HCT116 (cell line): Measurements from ENCODE around the gene SLC2A5. TPM values are rescaled to one million over a fixed set of nuclear protein-coding genes. Genes with fewer than 3 reads are reported as not detected.

Experiments
- ATAC-seq: fragments of 200-7000 bp; cut with Tn5 transposase; 2 replicates; pipeline ENCODE4 v1.9.1; 2020; ENCODE audit warnings: mild to moderate bottlenecking, moderate library complexity
- BruUV-seq: library from RNA; stranded (reverse); fragments of 400-500 nt; replicated peaks from 2 replicates; lab custom pipeline; 2021; lab: Mats Ljungman, UMichigan
- CTCF ChIA-PET: fragments of 300-600 bp; sonication (Branson Sonifier 250); formaldehyde crosslinking; loops from one replicate; lab custom pipeline; 2021; ENCODE audit warnings: antibody characterized with exemption; lab: Charles Lee
- POLR2A ChIA-PET: fragments of 300-600, 350-600 bp; sonication (Branson Sonifier 250); formaldehyde crosslinking; loops from one replicate; lab custom pipeline; 2021; ENCODE audit warnings: antibody characterized with exemption; lab: Charles Lee
- RAD21 ChIA-PET, 2 experiments: fragments of 300-600 bp; sonication (Branson Sonifier 250); formaldehyde crosslinking; loops; one replicate each; lab custom pipeline; 2023; ENCODE audit warnings: low total read pairs in 2 of 2; ENCODE audit not compliant: uncharacterized antibody in 2 of 2, unreplicated experiment in 2 of 2, low non-redundant PET in 1 of 2; lab: Charles Lee
- DNase-seq: peaks from one replicate; pipeline ENCODE4 v3.0.0-alpha.2; 2010; ENCODE audit warnings: low read depth, low spot score
- H2AFZ ChIP-seq: fragments of 200-600 bp; shearing (Covaris generic), sonication (generic); 2 replicates; pipeline ENCODE4 v1.6.1; 2017; ENCODE audit warnings: low read depth, mixed run types, mixed read lengths, antibody characterized with exemption, low read length; ENCODE audit not compliant: poor library complexity, severe bottlenecking
- H3K27ac ChIP-seq: 2 replicates; pipeline ENCODE4 v1.5.1; 2012; ENCODE audit warnings: low read depth, low read length
- H3K27me3 ChIP-seq: fragments of 200-600 bp; sonication (generic); 2 replicates; pipeline ENCODE4 v1.6.1; 2016; ENCODE audit warnings: mixed run types, low read length, mixed read lengths; ENCODE audit not compliant: insufficient read depth
- H3K36me3 ChIP-seq, 2 experiments: fragments of 200-500 bp in 1 of 2; fragments of 200-600 bp in 1 of 2; sonication (Bioruptor generic) in 1 of 2; sonication (generic) in 1 of 2; 2 replicates each; pipeline versions ENCODE4 v1.5.1 to v1.6.1; 2014 to 2016; ENCODE audit warnings: low read length in 2 of 2, inconsistent platforms in 1 of 2, mixed read lengths in 1 of 2, mixed run types in 1 of 2; ENCODE audit not compliant: insufficient read depth in 2 of 2, control insufficient read depth in 1 of 2
- H3K4me1 ChIP-seq, 2 experiments: fragments of 200-600 bp in 1 of 2; sonication (generic) in 1 of 2; 2 replicates each; pipeline versions ENCODE4 v1.5.1 to v1.6.1; 2012 to 2017; ENCODE audit warnings: low read length in 2 of 2, inconsistent platforms in 1 of 2, mild to moderate bottlenecking in 1 of 2, mixed read lengths in 1 of 2, mixed run types in 1 of 2, moderate library complexity in 1 of 2; ENCODE audit not compliant: insufficient read depth in 2 of 2, control insufficient read depth in 1 of 2
- H3K4me2 ChIP-seq: fragments of 200-600 bp; sonication (generic); 2 replicates; pipeline ENCODE4 v1.6.1; 2017; ENCODE audit warnings: mixed run types, low read length, mixed read lengths
- H3K4me3 ChIP-seq, 2 experiments: fragments of 200-600 bp in 1 of 2; sonication (generic) in 1 of 2; replicated peaks in 1 of 2; 2 replicates each; pipeline ENCODE4 v1.5.1; 2011 to 2016; ENCODE audit warnings: low read length in 2 of 2, control low read depth in 1 of 2, low read depth in 1 of 2, mild to moderate bottlenecking in 1 of 2, mixed read lengths in 1 of 2, mixed run types in 1 of 2
- H3K79me2 ChIP-seq: fragments of 200-600 bp; sonication (generic); 2 replicates; pipeline ENCODE4 v1.6.1; 2017; ENCODE audit warnings: mild to moderate bottlenecking, mixed run types, low read length, moderate library complexity, mixed read lengths; ENCODE audit not compliant: insufficient read depth
- H3K9ac ChIP-seq: fragments of 200-600 bp; sonication (generic); 2 replicates; pipeline ENCODE4 v1.6.1; 2016; ENCODE audit warnings: low read length, mixed read lengths
- H3K9me2 ChIP-seq: fragments of 200-600 bp; sonication (generic), shearing (Covaris generic); 2 replicates; pipeline ENCODE4 v1.6.1; 2017; ENCODE audit warnings: mixed run types, mild to moderate bottlenecking, moderate library complexity; ENCODE audit not compliant: insufficient read depth
- H3K9me3 ChIP-seq, 2 experiments: fragments of 200-500 bp in 1 of 2; fragments of 200-600 bp in 1 of 2; sonication (Bioruptor generic) in 1 of 2; sonication (generic) in 1 of 2; 2 replicates each; pipeline ENCODE4 v1.6.1; 2014 to 2017; ENCODE audit warnings: low read length in 2 of 2, mixed read lengths in 2 of 2, inconsistent platforms in 1 of 2, low read depth in 1 of 2, mild to moderate bottlenecking in 1 of 2, mixed run types in 1 of 2, moderate library complexity in 1 of 2; ENCODE audit not compliant: control insufficient read depth in 1 of 2, insufficient read depth in 1 of 2
- H4K20me1 ChIP-seq: fragments of 200-600 bp; sonication (generic), shearing (Covaris generic); 2 replicates; pipeline ENCODE4 v1.6.1; 2017; ENCODE audit warnings: mixed run types, mild to moderate bottlenecking, moderate library complexity; ENCODE audit not compliant: insufficient read depth
- RAD21 ChIP-seq: IDR thresholded peaks from 2 replicates; pipeline ENCODE4 v1.6.1; 2012; ENCODE audit warnings: low read depth, mild to moderate bottlenecking
- SP1 ChIP-seq: IDR thresholded peaks from 2 replicates; pipeline ENCODE4 v1.6.1; 2012; ENCODE audit warnings: low read depth
- YY1 ChIP-seq: IDR thresholded peaks from 2 replicates; pipeline ENCODE4 v1.6.1; 2011; ENCODE audit warnings: low read length, low read depth, moderate library complexity, mild to moderate bottlenecking; ENCODE audit not compliant: insufficient replicate concordance; ENCODE audit errors: extremely low read depth
- intact Hi-C: fragments of 100-400 bp; cut with micrococcal nuclease; formaldehyde crosslinking; loops from 2 replicates; pipeline ENCODE4 v1.10.0; 2022
- total RNA-seq: library from RNA; stranded (reverse); gene quantifications from one replicate; pipeline ENCODE4 v1.2.1, GENCODE V29; 2021; ENCODE audit not compliant: unreplicated experiment
- TF ChIP-seq, protein P1 (sequence below), 3 experiments: fragments of 200-600 bp in 1 of 3; sonication (generic) in 1 of 3; IDR thresholded peaks in 2 of 3; conservative IDR thresholded peaks in 1 of 3; 2 replicates each; pipeline ENCODE4 v1.5.1; 2012 to 2017; ENCODE audit warnings: low read depth in 2 of 3, low read length in 2 of 3, antibody characterized with exemption in 1 of 3, borderline replicate concordance in 1 of 3, control low read depth in 1 of 3, mild to moderate bottlenecking in 1 of 3, mixed read lengths in 1 of 3, mixed run types in 1 of 3, moderate library complexity in 1 of 3; ENCODE audit not compliant: insufficient read depth in 1 of 3

SLC2A5 gene
- total RNA-seq, 1 experiment from 2014 or later = not detected

DNA sequence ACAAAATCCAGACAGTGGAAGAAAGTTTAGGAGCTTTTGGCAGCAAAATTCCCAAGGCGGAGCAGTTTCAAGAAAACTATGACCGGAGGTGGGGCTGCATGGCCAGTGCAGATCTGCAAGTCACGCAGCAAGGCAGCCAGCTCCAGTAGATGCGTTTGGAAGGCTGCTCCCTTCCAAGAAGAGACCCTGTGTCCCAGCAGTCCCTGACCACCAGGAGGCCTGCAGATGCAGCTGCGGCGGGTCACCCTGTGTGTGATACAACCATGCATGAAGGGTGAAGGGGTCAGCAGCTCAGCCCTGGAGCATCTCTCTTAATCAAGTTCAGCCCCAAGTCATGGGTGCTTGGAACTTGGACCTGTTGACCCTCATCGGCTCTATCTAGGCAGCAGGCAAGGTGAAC, 30.1 kb upstream of the SLC2A5 start:
- RAD21 ChIA-PET = no interaction called here
- DNase-seq = no peak
- CTCF ChIA-PET = interaction anchor here (2.0 kb wide), 1 partner anchor 181 kb away, joined by 4 read pairs; no protein-coding TSS in a partner anchor
- no peaks in the 10 kb centered on the region for H3K9me2 ChIP-seq
- no peak for ATAC-seq
- H3K9me3 ChIP-seq = no peaks in the 10 kb centered on the region
- H3K27ac ChIP-seq = no peak overlapping the region
- TF ChIP-seq, protein P1, sequence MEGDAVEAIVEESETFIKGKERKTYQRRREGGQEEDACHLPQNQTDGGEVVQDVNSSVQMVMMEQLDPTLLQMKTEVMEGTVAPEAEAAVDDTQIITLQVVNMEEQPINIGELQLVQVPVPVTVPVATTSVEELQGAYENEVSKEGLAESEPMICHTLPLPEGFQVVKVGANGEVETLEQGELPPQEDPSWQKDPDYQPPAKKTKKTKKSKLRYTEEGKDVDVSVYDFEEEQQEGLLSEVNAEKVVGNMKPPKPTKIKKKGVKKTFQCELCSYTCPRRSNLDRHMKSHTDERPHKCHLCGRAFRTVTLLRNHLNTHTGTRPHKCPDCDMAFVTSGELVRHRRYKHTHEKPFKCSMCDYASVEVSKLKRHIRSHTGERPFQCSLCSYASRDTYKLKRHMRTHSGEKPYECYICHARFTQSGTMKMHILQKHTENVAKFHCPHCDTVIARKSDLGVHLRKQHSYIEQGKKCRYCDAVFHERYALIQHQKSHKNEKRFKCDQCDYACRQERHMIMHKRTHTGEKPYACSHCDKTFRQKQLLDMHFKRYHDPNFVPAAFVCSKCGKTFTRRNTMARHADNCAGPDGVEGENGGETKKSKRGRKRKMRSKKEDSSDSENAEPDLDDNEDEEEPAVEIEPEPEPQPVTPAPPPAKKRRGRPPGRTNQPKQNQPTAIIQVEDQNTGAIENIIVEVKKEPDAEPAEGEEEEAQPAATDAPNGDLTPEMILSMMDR (IDR thresholded peaks at IDR 0.05 in 2 of 3, conservative IDR thresholded peaks at IDR 0.05 in 1 of 3; ENCODE audit: borderline replicate concordance in 1 of 3, insufficient read depth in 1 of 3, low read depth in 2 of 3, low read length in 2 of 3) = peak in 2 of 3 experiments; percentile 15 to 20; a peak in 1 of 6 replicates
- TF ChIP-seq RAD21 = no peak
- no peaks in the 10 kb centered on the region for H3K4me1 ChIP-seq
- no peak overlapping the region for H3K4me2 ChIP-seq
- no peak overlapping the region for H2AFZ ChIP-seq
- no peaks in the 10 kb centered on the region for H3K27me3 ChIP-seq
- POLR2A ChIA-PET = no interaction called here
- BruUV-seq = no TSS peak
- H3K4me3 ChIP-seq = no peak overlapping the region
- H3K9ac ChIP-seq = no peak overlapping the region
- no peaks in the 10 kb centered on the region for H4K20me1 ChIP-seq
- no peaks in the 10 kb centered on the region for H3K79me2 ChIP-seq
- intact Hi-C loops = no loop called here
- H3K36me3 ChIP-seq = peaks cover 0 to 3% of the 10 kb centered on the region in 2 experiments; a peak in 2 of 4 replicates

DNA sequence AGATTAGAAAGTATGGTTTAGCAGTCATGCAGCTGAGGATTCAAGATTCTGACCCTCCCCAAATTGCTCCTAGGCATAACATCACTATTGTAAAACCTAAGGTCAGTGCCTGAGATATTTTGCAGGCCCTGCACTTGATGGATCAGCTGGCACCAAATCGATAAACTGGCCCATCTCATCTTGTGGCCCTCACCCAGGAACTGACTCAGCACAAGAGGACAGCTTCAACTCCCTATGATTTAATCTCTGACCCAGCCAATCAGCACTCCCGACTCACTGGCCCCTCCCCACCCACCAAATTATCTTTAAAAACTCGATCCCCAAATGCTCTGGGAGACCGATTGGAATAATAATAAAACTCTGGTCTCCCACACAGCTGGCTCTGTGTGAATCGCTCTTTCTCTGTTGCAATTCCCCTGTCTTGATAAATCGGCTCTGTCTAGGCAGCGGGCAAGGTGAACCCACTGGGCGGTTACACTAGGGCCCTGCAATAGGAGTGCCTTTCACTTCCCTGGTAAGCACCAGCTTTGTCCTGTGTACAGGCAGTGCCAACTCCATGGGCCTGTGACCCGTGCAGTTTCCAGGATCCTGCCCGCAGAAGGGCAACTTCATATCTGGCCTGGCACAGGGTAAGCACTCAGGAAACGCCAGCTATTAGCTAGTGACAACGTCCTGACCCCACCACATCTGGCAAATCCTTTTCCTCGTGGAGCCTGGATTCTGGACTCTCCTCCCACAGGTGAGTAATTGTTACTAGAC, 28.7 kb upstream of the SLC2A5 start:
- H3K4me3 ChIP-seq = no peak overlapping the region
- no peaks in the 10 kb centered on the region for H3K4me1 ChIP-seq
- CTCF ChIA-PET = interaction anchor here (2.3 kb wide), 1 partner anchor 13 kb away, joined by 5 read pairs; no protein-coding TSS in a partner anchor
- RAD21 ChIA-PET = no interaction called here
- no peak overlapping the region for H3K4me2 ChIP-seq
- no peak for ATAC-seq
- H3K9me2 ChIP-seq = no peaks in the 10 kb centered on the region
- H3K79me2 ChIP-seq = no peaks in the 10 kb centered on the region
- no TSS peak for BruUV-seq
- POLR2A ChIA-PET = interaction anchor here (0.6 kb wide), 1 partner anchor 114 kb away, joined by 3 read pairs; no protein-coding TSS in a partner anchor
- no peak for TF ChIP-seq RAD21
- TF ChIP-seq SP1 = no peak
- no peak for TF ChIP-seq YY1
- no peak overlapping the region for H3K9ac ChIP-seq
- H3K9me3 ChIP-seq = no peaks in the 10 kb centered on the region
- no peaks in the 10 kb centered on the region for H3K27me3 ChIP-seq
- no peaks in the 10 kb centered on the region for H4K20me1 ChIP-seq
- DNase-seq = no peak
- H3K27ac ChIP-seq = no peak overlapping the region
- H3K36me3 ChIP-seq = peaks cover 0 to 3% of the 10 kb centered on the region in 2 experiments; a peak in 1 of 4 replicates
- intact Hi-C loops = no loop called here
- no peak overlapping the region for H2AFZ ChIP-seq
